Ovary (tissue), 9 donors: Measurements from ENCODE around the gene UBE2G1. TPM values are rescaled to one million over a fixed set of nuclear protein-coding genes. Genes with fewer than 3 reads are reported as not detected.

ENCODE experiments used
- DNase-seq, 5 donors: peaks; one replicate each; pipeline ENCODE4 v3.0.0-alpha.2; 2019 to 2020
- H3K27ac ChIP-seq, 2 donors: fragments of 200-600 bp; one replicate each; pipeline versions ENCODE4 v1.5.1 to v1.8.0; 2019 to 2022
- H3K27me3 ChIP-seq: fragments of 200-600 bp; one replicate; pipeline ENCODE4 v1.8.0; 2022
- H3K36me3 ChIP-seq: fragments of 200-600 bp; sonication (generic); one replicate; pipeline ENCODE4 v1.5.1; 2019
- H3K4me1 ChIP-seq: one replicate; pipeline ENCODE4 v1.8.1; 2013; ENCODE audit warnings: mild to moderate bottlenecking, moderate library complexity; ENCODE audit not compliant: insufficient read depth
- H3K4me3 ChIP-seq: fragments of 200-600 bp; sonication (generic); one replicate; pipeline ENCODE4 v1.5.1; 2017
- H3K9me3 ChIP-seq, 2 donors: fragments of 200-600 bp in 1 of 2; sonication (generic) in 1 of 2; one replicate each; pipeline versions ENCODE4 v1.5.1 to v1.8.1; 2013 to 2019; ENCODE audit warnings: mild to moderate bottlenecking in 1 of 2, moderate library complexity in 1 of 2
- CTCF ChIP-seq, 3 donors: fragments of 450-650 bp in 2 of 3; fragments of 200-600 bp in 1 of 3; IDR thresholded peaks; one replicate each; pipeline versions ENCODE4 v1.5.1 to v1.8.0; 2016 to 2022; ENCODE audit warnings: antibody characterized with exemption in 3 of 3, mild to moderate bottlenecking in 1 of 3
- EP300 ChIP-seq: sonication (generic); formaldehyde crosslinking; IDR thresholded peaks from one replicate; pipeline ENCODE4 v1.6.1; 2017; ENCODE audit warnings: antibody characterized with exemption
- POLR2A ChIP-seq: fragments of 450-650 bp; IDR thresholded peaks from one replicate; pipeline ENCODE4 v1.6.1; 2017; ENCODE audit warnings: antibody characterized with exemption, mild to moderate bottlenecking, moderate library complexity
- WGBS, 3 donors: extraction: QIAGEN DNeasy Blood & Tissue Kit in 1 of 3; methylation state at CpG; one replicate each; pipeline versions ENCODE4 v1.1.5 to v1.1.7; 2013 to 2017; 5-methylcytosine and 5-hydroxymethylcytosine counted together
- intact Hi-C, 4 donors: fragments of 100-400 bp; cut with DNase I; formaldehyde crosslinking; loops; one replicate each; pipeline versions ENCODE4 v1.11.0 to v1.15.1; 2022 to 2023
- polyA plus RNA-seq, 2 donors: library from polyadenylated mRNA; stranded (reverse); fragments of 200-250 nt in 1 of 2; fragments of 350-450 nt in 1 of 2; fragmentation: Illumina TruSeq in 1 of 2; extraction: RNeasy Lipid Tissue Mini Kit (QIAGEN cat#74804) in 1 of 2; gene quantifications; one replicate each; pipeline ENCODE4 v1.2.3, GENCODE V29; 2013 to 2014
- total RNA-seq, 7 donors: library from RNA; depleted of rRNA in 2 of 7; stranded (reverse); fragments of >200 nt in 2 of 7; fragmentation: NEBNext Ultra II Directional in 3 of 7; extraction: Animal tissue kit (Norgen Biotek cat#: 25700) in 3 of 7; gene quantifications; one replicate each; pipeline versions ENCODE4 v1.1.0 to v1.2.4, GENCODE V29; 2016 to 2023
- donor health status: DM: no; HTN: no; CAD: no; lungs with moderate emphysema.
- donor health status: DM: no; HTN: no; CAD: no.
- donor health status: Bipolar disorder and iron deficiency.
- donor health status: DM: yes; HTN: yes; CAD: no.
- donor health status: DM: no; HTN: no; CAD: no.
- donor health status: DM: yes; HTN: yes; CAD: no.

UBE2G1 gene
- total and polyA plus RNA-seq, 9 donors: 12.4 to 50.7 (median 36.5) TPM

GRCh38 chr17:4344926-4345325 is 21.5 kb downstream of the UBE2G1 start:
- Histone ChIP-seq H3K4me1 (peaks cover 5% of the 10 kb centered on the region), H3K27ac (no peak overlapping the region), H3K9me3 (no peaks in the 10 kb centered on the region), H3K36me3 (no peaks in the 10 kb centered on the region), H3K4me3 (no peak overlapping the region), H3K27me3 (no peaks in the 10 kb centered on the region)
- intact Hi-C loops: no loop called here
- WGBS, 3 donors: 74 to 78% (median 75%) methylated on average over 1 of the region's 1 CpG
- no peak for TF ChIP-seq CTCF (IDR thresholded peaks at IDR 0.05)
- TF ChIP-seq EP300: no peak
- TF ChIP-seq POLR2A: no peak
- no peak for DNase-seq

GRCh38 chr17:4342535-4342934 is 23.9 kb downstream of the UBE2G1 start:
- H3K27me3 ChIP-seq: no peaks in the 10 kb centered on the region
- intact Hi-C loops: no loop called here
- DNase-seq: no peak
- WGBS, 3 donors: 90 to 94% (median 90%) methylated on average over 5 of the region's 5 CpGs
- TF ChIP-seq CTCF (IDR thresholded peaks at IDR 0.05): no peak
- TF ChIP-seq EP300: no peak
- TF ChIP-seq POLR2A: no peak
- no peak overlapping the region for H3K4me3 ChIP-seq
- no peaks in the 10 kb centered on the region for H3K36me3 ChIP-seq
- peaks cover 6% of the 10 kb centered on the region for H3K4me1 ChIP-seq
- H3K27ac ChIP-seq: no peak overlapping the region
- H3K9me3 ChIP-seq: no peaks in the 10 kb centered on the region

GRCh38 chr17:4341616-4341977 is 24.9 kb downstream of the UBE2G1 start:
- H3K9me3 ChIP-seq: no peaks in the 10 kb centered on the region
- DNase-seq: no peak
- intact Hi-C loops: no loop called here
- H3K27me3 ChIP-seq: no peaks in the 10 kb centered on the region
- 92 to 96% (median 93%) methylated on average over 4 of the region's 4 CpGs for WGBS, 3 donors
- no peak for TF ChIP-seq POLR2A
- TF ChIP-seq CTCF (IDR thresholded peaks at IDR 0.05): no peak
- TF ChIP-seq EP300: no peak
- no peak overlapping the region for H3K27ac ChIP-seq
- peaks cover 8% of the 10 kb centered on the region for H3K4me1 ChIP-seq
- no peaks in the 10 kb centered on the region for H3K36me3 ChIP-seq
- no peak overlapping the region for H3K4me3 ChIP-seq

GRCh38 chr17:4340914-4341615 is 25.4 kb downstream of the UBE2G1 start:
- DNase-seq: no peak
- H3K4me3 ChIP-seq: no peak overlapping the region
- H3K27ac ChIP-seq: no peak overlapping the region
- TF ChIP-seq EP300 (no peak), POLR2A (no peak), CTCF (IDR thresholded peaks at IDR 0.05) (no peak)
- H3K9me3 ChIP-seq: no peaks in the 10 kb centered on the region
- 74 to 86% (median 83%) methylated on average over 5 of the region's 5 CpGs for WGBS, 3 donors
- no peaks in the 10 kb centered on the region for H3K27me3 ChIP-seq
- intact Hi-C loops: no loop called here
- no peaks in the 10 kb centered on the region for H3K36me3 ChIP-seq
- H3K4me1 ChIP-seq: peaks cover 8% of the 10 kb centered on the region
